K562 (cell line): ENCODE results near the gene SPAG7. TPM values are rescaled to one million over a fixed set of nuclear protein-coding genes. Genes with fewer than 3 reads are reported as not detected.
A peak's percentile ranks its signal among the peaks of the same experiment; 100 is the strongest.

Source experiments
- CCNT2 ChIP-seq: IDR thresholded peaks from 2 replicates; pipeline ENCODE4 v1.6.1; 2011; ENCODE audit warnings: borderline replicate concordance, low read depth, mild to moderate bottlenecking, moderate library complexity, mixed read lengths, low read length; ENCODE audit not compliant: insufficient read length; ENCODE audit errors: extremely low read depth
- ERF ChIP-seq: fragments of 450-650 bp; formaldehyde crosslinking; IDR thresholded peaks from 2 replicates; pipeline ENCODE4 v1.4.0; 2020; ENCODE audit warnings: mild to moderate bottlenecking, mixed read lengths
- NONO ChIP-seq, 2 experiments: fragments of 200-400 bp in 1 of 2; fragments of 450-650 bp in 1 of 2; formaldehyde crosslinking in 1 of 2; IDR thresholded peaks; 2 replicates each; pipeline ENCODE4 v1.6.1; 2017; ENCODE audit warnings: low read depth in 2 of 2, mild to moderate bottlenecking in 2 of 2, moderate library complexity in 2 of 2, low read length in 1 of 2
- NR2C2 ChIP-seq, 2 experiments: fragments of 200-800 bp in 1 of 2; sonication (Bioruptor generic) in 1 of 2; sonication (generic) in 1 of 2; formaldehyde crosslinking in 1 of 2; IDR thresholded peaks; 2 replicates each; pipeline versions ENCODE4 v1.6.1 to v1.8.0; 2016 to 2022; ENCODE audit warnings: mild to moderate bottlenecking in 1 of 2, missing compliant biosample characterization in 1 of 2, missing genetic modification characterization in 1 of 2, missing genetic modification reagents in 1 of 2
- RBFOX2 ChIP-seq: fragments of 200-400 bp; formaldehyde crosslinking; IDR thresholded peaks from 2 replicates; pipeline ENCODE4 v1.6.1; 2017; ENCODE audit warnings: low read depth, mild to moderate bottlenecking, low read length, moderate library complexity
- SMAD4 ChIP-seq: fragments of 250-450 bp; sonication (Bioruptor Pico); conservative IDR thresholded peaks from 2 replicates; pipeline ENCODE4 v1.8.0; 2021; ENCODE audit warnings: inconsistent platforms, mild to moderate bottlenecking, moderate library complexity
- TARDBP ChIP-seq: fragments of 450-650 bp; IDR thresholded peaks from 2 replicates; pipeline ENCODE4 v1.6.1; 2016
- TOE1 ChIP-seq, 2 experiments: fragments of 450-650 bp in 1 of 2; sonication (generic) in 1 of 2; formaldehyde crosslinking in 1 of 2; IDR thresholded peaks; 2 replicates each; pipeline versions ENCODE4 v1.7.1 to v1.8.0; 2016 to 2022; ENCODE audit warnings: borderline replicate concordance in 2 of 2, mild to moderate bottlenecking in 2 of 2, antibody characterized with exemption in 1 of 2, inconsistent platforms in 1 of 2, low read depth in 1 of 2, missing genetic modification reagents in 1 of 2, moderate library complexity in 1 of 2
- ZNF184 ChIP-seq: sonication (generic); formaldehyde crosslinking; IDR thresholded peaks from 2 replicates; pipeline ENCODE4 v1.5.0; 2020; ENCODE audit warnings: missing genetic modification reagents
- ZNF589 ChIP-seq: fragments of 200-800 bp; sonication (Bioruptor generic); IDR thresholded peaks from 2 replicates; pipeline ENCODE4 v1.6.1; 2016; ENCODE audit warnings: low read depth, missing genetic modification characterization, missing compliant biosample characterization
- polyA plus RNA-seq, 8 experiments: library from polyadenylated mRNA; depleted of rRNA in 4 of 8; stranded (reverse) in 5 of 8; unstranded in 3 of 8; fragments of >200 nt; fragmentation: Nextera tagmentation in 2 of 8; fragmentation: Illumina TruSeq in 1 of 8; extraction: Ambion mirVana in 2 of 8; extraction: Trizol in 1 of 8; gene quantifications; 2 replicates each; pipeline versions ENCODE4 v1.2.1 to v1.2.3, GENCODE V29; 2011 to 2014; ENCODE audit warnings: inconsistent platforms in 1 of 8, missing spikeins in 1 of 8
- total RNA-seq, 7 experiments: library from RNA; depleted of rRNA in 6 of 7; stranded (reverse); fragments of >200 nt in 6 of 7; fragmentation: Illumina TruSeq in 2 of 7; extraction: Trizol in 2 of 7; gene quantifications; 2 replicates each; pipeline versions ENCODE4 v1.2.1 to v1.2.3, GENCODE V29; 2011 to 2021; ENCODE audit warnings: low replicate concordance in 1 of 7
- TF ChIP-seq, protein P1 (sequence below): sonication (generic); formaldehyde crosslinking; IDR thresholded peaks from 2 replicates; pipeline ENCODE4 v1.9.0; 2022; ENCODE audit warnings: mild to moderate bottlenecking, missing genetic modification reagents
- TF ChIP-seq, protein P2 (sequence below): fragments of 450-650 bp; formaldehyde crosslinking; IDR thresholded peaks from 2 replicates; pipeline ENCODE4 v1.4.0; 2022; ENCODE audit warnings: mild to moderate bottlenecking, moderate library complexity
- TF ChIP-seq, protein P3 (sequence below): fragments of 200-800 bp; sonication (Bioruptor generic); IDR thresholded peaks from 2 replicates; pipeline ENCODE4 v1.6.1; 2017; ENCODE audit warnings: missing genetic modification characterization, missing compliant biosample characterization

SPAG7 gene
- total and polyA plus RNA-seq, 9 of the 15 experiments (the other 6 are each of a cell fraction or from before 2014, with no cell fraction given) = 5.6 to 53.5 (median 36.3) TPM

DNA sequence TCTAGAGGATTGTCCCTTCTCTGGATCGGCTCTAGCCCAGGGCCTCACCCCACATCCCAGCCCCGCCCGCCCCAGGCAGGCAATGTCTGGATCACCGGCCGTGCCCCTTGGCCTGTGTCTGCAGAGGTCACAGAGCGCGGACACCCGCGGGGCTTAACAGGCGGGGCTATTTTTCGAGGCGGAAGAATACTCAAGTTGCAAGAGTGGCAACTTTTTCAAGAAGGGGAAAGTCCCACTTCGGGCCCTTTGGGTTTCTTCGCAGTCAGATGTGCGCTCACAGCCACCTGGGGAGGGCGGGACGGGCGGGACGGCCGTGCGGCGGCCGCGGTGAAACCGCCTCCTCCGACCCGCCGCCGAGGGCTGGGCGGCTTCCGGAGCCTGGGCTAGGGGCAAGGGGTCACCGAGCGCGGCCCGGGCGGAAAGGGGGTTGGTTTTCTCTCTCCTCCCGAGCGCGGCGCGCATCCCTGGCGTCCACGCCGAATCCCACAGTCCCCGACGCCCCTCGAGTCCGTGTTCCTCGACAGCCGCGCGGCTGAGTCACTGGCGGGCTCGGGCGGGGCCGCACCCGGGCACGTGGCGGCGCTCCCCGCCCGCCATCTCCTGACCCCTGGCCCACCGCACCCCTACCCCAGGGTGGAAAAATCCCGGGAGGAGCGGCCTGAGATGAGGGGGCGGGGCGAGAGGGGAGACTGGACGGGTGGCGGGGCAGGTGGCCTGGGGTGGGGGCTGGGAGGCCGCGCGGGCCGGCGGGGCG is 18.1 kb downstream of the SPAG7 start (continued):
- TF ChIP-seq TOE1 (IDR thresholded peaks at IDR 0.05; ENCODE audit: borderline replicate concordance) (0 out of 2 replicates have a peak, but pooled peaks have one; percentile 6), TOE1 (CRISPR knock-in tag; IDR thresholded peaks at IDR 0.05; ENCODE audit: borderline replicate concordance, low read depth) (no peak), TARDBP (peak; percentile 63; the same call in 1 of the 2 replicates), NONO (IDR thresholded peaks at IDR 0.05; ENCODE audit: low read depth in 2 of 2, low read length in 1 of 2) (peak; percentile 42 to 71; a peak in 3 of 4 replicates), ERF (CRISPR knock-in tag) (peak; percentile 52; the same call in 1 of the 2 replicates), SMAD4 (CRISPR knock-in tag) (peak; percentile 89), RBFOX2 (peak; percentile 75), NR2C2 (CRISPR knock-in tag; IDR thresholded peaks at IDR 0.05) (0 out of 2 replicates have a peak, but pooled peaks have one; percentile 62), NR2C2 (tag; IDR thresholded peaks at IDR 0.05) (peak; percentile 88), ZNF589 (peak; percentile 70; the same call in 1 of the 2 replicates), CCNT2 (peak; percentile 60), ZNF184 (CRISPR knock-in tag) (no peak)
- TF ChIP-seq, protein P1, sequence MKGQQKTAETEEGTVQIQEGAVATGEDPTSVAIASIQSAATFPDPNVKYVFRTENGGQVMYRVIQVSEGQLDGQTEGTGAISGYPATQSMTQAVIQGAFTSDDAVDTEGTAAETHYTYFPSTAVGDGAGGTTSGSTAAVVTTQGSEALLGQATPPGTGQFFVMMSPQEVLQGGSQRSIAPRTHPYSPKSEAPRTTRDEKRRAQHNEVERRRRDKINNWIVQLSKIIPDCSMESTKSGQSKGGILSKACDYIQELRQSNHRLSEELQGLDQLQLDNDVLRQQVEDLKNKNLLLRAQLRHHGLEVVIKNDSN (CRISPR knock-in tag) = peak; percentile 57
- TF ChIP-seq, protein P2, sequence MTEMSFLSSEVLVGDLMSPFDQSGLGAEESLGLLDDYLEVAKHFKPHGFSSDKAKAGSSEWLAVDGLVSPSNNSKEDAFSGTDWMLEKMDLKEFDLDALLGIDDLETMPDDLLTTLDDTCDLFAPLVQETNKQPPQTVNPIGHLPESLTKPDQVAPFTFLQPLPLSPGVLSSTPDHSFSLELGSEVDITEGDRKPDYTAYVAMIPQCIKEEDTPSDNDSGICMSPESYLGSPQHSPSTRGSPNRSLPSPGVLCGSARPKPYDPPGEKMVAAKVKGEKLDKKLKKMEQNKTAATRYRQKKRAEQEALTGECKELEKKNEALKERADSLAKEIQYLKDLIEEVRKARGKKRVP = 0 out of 2 replicates have a peak, but pooled peaks have one; percentile 23
- TF ChIP-seq, protein P3, sequence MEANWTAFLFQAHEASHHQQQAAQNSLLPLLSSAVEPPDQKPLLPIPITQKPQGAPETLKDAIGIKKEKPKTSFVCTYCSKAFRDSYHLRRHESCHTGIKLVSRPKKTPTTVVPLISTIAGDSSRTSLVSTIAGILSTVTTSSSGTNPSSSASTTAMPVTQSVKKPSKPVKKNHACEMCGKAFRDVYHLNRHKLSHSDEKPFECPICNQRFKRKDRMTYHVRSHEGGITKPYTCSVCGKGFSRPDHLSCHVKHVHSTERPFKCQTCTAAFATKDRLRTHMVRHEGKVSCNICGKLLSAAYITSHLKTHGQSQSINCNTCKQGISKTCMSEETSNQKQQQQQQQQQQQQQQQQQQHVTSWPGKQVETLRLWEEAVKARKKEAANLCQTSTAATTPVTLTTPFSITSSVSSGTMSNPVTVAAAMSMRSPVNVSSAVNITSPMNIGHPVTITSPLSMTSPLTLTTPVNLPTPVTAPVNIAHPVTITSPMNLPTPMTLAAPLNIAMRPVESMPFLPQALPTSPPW (CRISPR knock-in tag) = peak; percentile 93
